Measurements from ENCODE around the gene RNMT.
"Not testable (repeated sequence)": the region's sequence is repeated elsewhere in the genome, so short reads cannot be mapped to it uniquely, and the experiment has no call there.

The RNMT gene

DNA sequence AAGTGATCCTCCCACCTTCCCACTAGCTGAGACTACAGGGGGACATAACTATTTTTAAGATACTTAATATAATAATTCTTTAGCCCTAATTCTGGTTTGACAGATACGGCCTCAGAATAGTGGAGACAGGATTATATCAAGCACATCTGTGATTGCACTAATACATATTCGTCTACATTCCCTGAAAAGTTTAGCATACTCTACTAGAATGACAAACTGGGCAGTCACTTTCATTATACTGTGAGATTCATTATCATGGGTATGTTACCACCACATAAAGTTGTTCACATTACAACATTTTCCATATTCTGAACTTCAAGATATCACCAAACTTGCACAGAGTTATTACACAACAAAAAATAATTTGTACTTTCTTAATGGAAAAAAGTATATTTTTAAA lies 11.1 kb upstream of the RNMT start:
- H3K9me3 ChIP-seq (ENCODE audit: control insufficient read depth, insufficient read depth, low read length), result no peaks in the 10 kb centered on the region
- H3K9ac ChIP-seq (ENCODE audit: low read depth, low read length), result no peak overlapping the region
- no peaks in the 10 kb centered on the region for H3K36me3 ChIP-seq (ENCODE audit: insufficient read depth, low read length)
- peaks cover 9% of the 10 kb centered on the region; the same call in 1 of the 2 replicates for H3K4me1 ChIP-seq (ENCODE audit: insufficient read depth, low read length)

DNA sequence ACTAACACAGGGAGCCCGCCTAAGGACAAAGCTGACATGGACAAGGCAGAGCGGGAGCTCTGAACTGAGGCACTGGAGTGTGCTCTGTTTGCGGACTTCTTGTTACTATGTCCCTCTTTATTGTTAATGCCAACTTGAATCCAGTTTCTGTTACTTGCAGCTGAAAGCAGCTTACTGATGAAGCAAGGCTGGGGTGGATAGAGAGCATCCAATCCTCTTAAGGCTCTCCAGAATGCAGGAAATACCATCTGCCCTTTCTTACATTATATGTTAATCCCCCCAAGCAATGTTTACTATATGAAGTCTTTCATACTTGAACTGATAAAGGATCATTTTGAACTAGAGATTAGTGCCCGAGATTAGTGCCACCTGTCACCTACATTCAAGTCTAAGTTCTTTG lies 9.6 kb upstream of the RNMT start:
- Histone ChIP-seq H3K4me1 (ENCODE audit: insufficient read depth, low read length) (peaks cover 9% of the 10 kb centered on the region; the same call in 1 of the 2 replicates), H3K9me3 (ENCODE audit: control insufficient read depth, insufficient read depth, low read length) (no peaks in the 10 kb centered on the region), H3K9ac (ENCODE audit: low read depth, low read length) (no peak overlapping the region), H3K36me3 (ENCODE audit: insufficient read depth, low read length) (no peaks in the 10 kb centered on the region)

DNA sequence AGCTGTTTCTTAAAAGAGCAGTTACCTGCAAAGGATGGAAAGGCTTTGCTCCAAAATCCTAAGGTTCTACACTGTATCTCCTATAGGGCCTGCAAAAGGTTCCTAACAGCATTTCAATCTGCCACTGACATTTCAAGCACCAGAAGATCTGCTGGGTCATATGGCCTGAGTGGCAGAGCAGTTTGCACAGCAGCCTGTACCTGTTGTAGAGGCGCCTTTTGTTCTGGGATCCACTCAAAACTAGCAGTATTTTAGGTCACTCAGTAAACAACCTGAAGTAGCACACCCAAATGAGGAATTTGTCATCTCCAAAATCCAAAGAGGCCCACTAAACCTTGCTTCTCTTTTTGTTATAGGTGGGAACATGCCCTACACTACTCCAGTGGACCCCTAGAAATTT lies 6.3 kb upstream of the RNMT start:
- Histone ChIP-seq H3K9me3 (ENCODE audit: control insufficient read depth, insufficient read depth, low read length) (no peaks in the 10 kb centered on the region), H3K9ac (ENCODE audit: low read depth, low read length) (no peak overlapping the region), H3K36me3 (ENCODE audit: insufficient read depth, low read length) (no peaks in the 10 kb centered on the region), H3K4me1 (ENCODE audit: insufficient read depth, low read length) (no peaks in the 10 kb centered on the region)

DNA sequence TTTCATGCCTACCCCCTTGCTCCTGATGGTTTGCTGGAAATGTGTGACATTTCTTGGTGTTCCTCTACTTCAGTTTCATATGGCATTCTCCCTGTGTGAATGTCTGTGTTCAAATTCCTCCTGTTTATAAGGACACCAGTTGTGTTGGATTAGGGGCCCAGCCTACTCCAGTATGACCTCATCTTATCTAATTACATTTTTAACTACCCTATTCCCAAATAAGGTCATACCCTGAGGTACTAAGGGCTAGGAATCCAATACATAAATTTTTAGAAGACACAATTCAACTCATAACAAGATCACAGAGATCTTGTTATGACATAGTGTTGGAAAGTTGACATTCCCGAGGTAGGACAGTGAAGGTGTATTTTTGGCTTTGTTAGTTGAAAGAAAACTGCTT lies 5.6 kb upstream of the RNMT start:
- no peaks in the 10 kb centered on the region for H3K36me3 ChIP-seq (ENCODE audit: insufficient read depth, low read length)
- no peak overlapping the region for H3K9ac ChIP-seq (ENCODE audit: low read depth, low read length)
- no peaks in the 10 kb centered on the region for H3K9me3 ChIP-seq (ENCODE audit: control insufficient read depth, insufficient read depth, low read length)
- no peaks in the 10 kb centered on the region for H3K4me1 ChIP-seq (ENCODE audit: insufficient read depth, low read length)

DNA sequence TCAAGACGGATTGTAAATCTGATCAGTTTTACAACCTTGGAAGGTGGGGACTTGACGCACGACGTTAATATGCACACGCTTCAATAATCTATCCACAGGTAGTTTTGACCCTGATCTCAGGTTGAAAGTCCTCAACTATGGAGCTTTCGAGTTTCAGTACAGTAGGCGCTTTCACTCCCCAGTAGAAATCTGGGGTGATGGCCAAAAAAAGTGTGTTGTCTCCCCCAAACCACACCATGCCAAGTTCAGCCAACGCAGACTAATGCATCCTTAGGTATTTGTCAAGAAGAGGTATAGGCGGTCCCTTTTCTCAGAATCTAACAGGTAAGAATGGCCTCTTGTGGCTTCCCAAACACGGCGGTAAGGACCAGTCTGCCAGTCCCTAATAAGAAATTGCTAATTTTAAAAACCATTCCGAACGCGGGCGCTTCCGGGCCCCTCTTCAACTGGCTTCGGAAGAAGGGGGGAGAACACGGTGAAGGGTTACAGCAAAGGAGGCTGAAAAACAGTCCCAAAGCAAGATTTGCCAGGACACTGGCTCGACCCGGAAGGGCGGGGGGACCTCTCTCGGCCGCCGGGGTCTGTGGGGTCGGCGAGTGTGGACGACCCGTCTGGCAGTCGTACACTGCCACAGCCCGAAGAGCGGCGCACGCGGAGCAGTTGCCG lies 774 bp upstream of the RNMT start:
- no peaks in the 10 kb centered on the region for H3K9me3 ChIP-seq (ENCODE audit: control insufficient read depth, insufficient read depth, low read length)
- no peaks in the 10 kb centered on the region for H3K36me3 ChIP-seq (ENCODE audit: insufficient read depth, low read length)
- no peaks in the 10 kb centered on the region for H3K4me1 ChIP-seq (ENCODE audit: insufficient read depth, low read length)
- H3K9ac ChIP-seq (ENCODE audit: low read depth, low read length), result peak overlapping the region; percentile 61

DNA sequence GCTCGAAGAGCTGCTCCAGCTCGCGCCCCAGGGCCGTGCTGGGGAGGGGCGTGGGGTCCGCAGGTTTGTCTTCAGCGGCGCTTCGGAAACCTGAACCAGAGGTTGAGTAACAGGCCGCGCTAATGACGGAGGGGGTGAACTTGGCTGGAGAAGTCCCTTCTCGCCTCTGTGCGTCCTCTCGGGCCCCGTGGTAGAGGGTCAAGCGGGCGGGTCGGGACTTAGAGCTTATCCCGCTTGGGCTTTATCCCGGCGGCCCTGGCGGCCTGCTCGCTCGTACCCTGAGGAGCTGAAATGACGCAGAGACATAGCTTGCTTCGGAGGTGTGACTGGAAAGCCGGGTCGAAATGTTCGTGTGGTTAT lies 479 bp downstream of the RNMT start:
- Histone ChIP-seq H3K36me3 (ENCODE audit: insufficient read depth, low read length) (no peaks in the 10 kb centered on the region), H3K9me3 (ENCODE audit: control insufficient read depth, insufficient read depth, low read length) (no peaks in the 10 kb centered on the region), H3K4me1 (ENCODE audit: insufficient read depth, low read length) (no peaks in the 10 kb centered on the region), H3K9ac (ENCODE audit: low read depth, low read length) (peak overlapping the region; percentile 61)

DNA sequence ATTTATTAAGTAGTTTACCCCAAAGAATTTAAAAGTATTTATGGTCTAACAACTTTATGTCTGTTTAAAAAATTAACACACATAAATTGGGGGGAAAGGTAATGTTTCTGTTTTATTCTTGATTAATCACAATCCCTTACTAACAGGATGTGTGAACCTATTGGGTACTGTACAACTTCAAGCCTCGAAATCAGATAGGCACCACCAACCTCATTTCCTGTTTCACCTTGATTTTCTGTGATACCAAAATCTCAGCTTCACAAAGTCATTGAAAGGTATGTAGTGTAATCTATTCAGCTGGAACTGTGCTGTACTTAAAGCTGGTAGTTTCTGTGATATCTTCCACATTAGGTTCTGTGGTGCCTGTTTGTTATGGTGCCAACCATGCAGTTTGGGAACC lies 4.0 kb downstream of the RNMT start:
- H3K36me3 ChIP-seq (ENCODE audit: insufficient read depth, low read length), result no peaks in the 10 kb centered on the region
- H3K9ac ChIP-seq (ENCODE audit: low read depth, low read length), result no peak overlapping the region
- H3K9me3 ChIP-seq (ENCODE audit: control insufficient read depth, insufficient read depth, low read length), result no peaks in the 10 kb centered on the region

DNA sequence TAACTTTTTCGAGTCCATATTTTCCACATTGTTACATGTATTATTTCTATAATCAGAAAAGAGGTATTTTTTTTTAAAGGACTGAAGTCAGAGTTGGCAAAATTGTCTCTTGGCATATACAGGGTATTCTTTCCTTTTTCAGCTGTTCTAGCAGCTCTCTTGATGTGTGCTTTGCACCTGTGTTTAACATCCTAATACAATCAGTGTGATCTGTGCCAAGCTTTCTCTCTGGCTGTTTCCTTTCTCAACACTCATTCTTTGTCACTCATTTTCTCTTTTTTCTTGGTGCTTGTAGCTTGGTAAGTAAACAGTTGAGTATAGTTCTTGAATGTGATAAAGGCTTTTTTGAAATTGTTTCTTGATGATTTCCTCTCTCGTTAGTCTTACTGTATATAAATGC lies 9.2 kb downstream of the RNMT start:
- Histone ChIP-seq H3K4me1 (ENCODE audit: insufficient read depth, low read length) (no peaks in the 10 kb centered on the region), H3K9ac (ENCODE audit: low read depth, low read length) (no peak overlapping the region), H3K9me3 (ENCODE audit: control insufficient read depth, insufficient read depth, low read length) (no peaks in the 10 kb centered on the region), H3K36me3 (ENCODE audit: insufficient read depth, low read length) (peaks cover 13% of the 10 kb centered on the region)

More for the DNA sequence above, 4.0 kb downstream of the RNMT start:
- no peaks in the 10 kb centered on the region for H3K4me1 ChIP-seq (ENCODE audit: insufficient read depth, low read length)

DNA sequence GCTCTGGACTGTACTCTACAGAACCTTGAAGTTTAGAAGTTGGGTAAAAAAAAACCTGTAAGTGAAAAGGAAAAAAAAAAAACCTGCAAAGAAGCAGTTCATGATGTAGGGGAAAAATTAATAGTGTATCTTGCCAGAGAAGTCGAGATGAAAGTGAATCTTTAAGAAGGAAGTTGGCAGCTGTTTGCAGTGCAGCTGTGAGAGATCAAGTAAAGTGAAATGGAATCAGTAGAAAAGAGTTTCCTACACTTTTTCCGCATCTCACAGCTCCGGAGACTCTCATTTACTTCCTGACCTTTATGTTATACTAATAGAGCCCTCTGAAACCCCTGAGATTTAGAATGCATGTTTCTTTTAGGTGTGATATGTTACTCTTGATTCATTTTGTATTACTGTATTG lies 19.2 kb downstream of the RNMT start:
- no peaks in the 10 kb centered on the region for H3K4me1 ChIP-seq (ENCODE audit: insufficient read depth, low read length)
- H3K9ac ChIP-seq (ENCODE audit: low read depth, low read length), result no peak overlapping the region
- H3K36me3 ChIP-seq (ENCODE audit: insufficient read depth, low read length), result peaks cover 21% of the 10 kb centered on the region
- H3K9me3 ChIP-seq (ENCODE audit: control insufficient read depth, insufficient read depth, low read length), result no peaks in the 10 kb centered on the region

DNA sequence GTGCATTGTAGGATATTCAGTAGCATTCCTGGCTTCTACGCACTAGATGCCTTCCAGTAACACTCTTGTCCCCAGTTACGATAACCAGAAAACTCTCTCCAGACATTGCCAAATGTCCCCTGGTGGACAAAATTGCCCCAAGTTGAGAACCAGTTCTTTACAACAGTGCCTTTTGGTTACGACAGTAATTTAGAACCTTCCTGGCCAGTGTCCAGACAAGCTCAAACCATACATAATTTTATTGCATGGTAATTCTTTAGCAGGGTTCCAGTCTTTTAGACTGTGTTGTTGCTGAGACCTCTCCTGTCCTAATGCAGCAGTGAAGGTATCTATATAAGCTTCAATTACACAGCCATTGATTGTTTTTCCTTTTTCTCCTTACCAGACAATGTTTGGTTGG lies 20.2 kb downstream of the RNMT start:
- Histone ChIP-seq H3K9ac (ENCODE audit: low read depth, low read length) (no peak overlapping the region), H3K9me3 (ENCODE audit: control insufficient read depth, insufficient read depth, low read length) (no peaks in the 10 kb centered on the region), H3K4me1 (ENCODE audit: insufficient read depth, low read length) (no peaks in the 10 kb centered on the region), H3K36me3 (ENCODE audit: insufficient read depth, low read length) (peaks cover 18% of the 10 kb centered on the region)

DNA sequence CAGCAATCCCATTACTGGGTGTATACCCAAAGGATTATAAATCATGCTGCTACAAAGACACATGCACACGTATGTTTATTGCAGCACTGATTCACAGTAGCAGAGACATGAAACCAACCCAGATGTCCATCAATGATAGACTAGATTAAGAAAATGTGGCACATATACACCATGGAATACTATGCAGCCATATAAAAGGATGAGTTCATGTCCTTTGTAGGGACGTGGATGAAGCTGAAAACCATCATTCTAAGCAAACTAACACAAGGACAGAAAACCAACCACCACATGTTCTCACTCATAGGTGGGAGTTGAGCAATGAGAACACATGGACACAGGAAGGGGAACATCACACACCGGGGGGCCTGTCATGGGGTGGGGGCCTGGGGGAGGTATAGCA lies 25.1 kb downstream of the RNMT start:
- H3K9ac ChIP-seq (ENCODE audit: low read depth, low read length); H3K9me3 ChIP-seq (ENCODE audit: control insufficient read depth, insufficient read depth, low read length); H3K4me1 ChIP-seq (ENCODE audit: insufficient read depth, low read length): not testable (repeated sequence)
- peaks cover 20% of the 10 kb centered on the region for H3K36me3 ChIP-seq (ENCODE audit: insufficient read depth, low read length)

DNA sequence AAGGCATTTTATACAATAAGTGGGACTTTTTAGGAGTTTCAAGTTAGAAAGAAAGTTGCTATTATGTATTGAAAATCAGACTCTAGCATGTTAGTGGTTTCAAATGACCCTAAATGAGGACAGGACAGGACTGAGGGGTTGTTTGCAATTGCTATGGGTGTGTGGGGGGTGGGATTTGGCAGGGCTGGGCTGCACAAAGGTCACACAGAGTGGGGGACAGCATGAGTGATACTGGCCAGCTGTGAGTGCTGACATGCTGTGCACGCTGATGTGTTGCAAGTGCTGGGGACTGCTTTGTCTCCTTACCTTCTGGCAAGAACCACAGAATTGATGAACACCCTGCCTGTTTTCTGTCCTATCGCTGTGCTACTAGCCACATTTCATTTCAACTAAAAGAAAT lies 29.8 kb downstream of the RNMT start:
- Histone ChIP-seq H3K4me1 (ENCODE audit: insufficient read depth, low read length) (no peaks in the 10 kb centered on the region), H3K9ac (ENCODE audit: low read depth, low read length) (no peak overlapping the region), H3K36me3 (ENCODE audit: insufficient read depth, low read length) (peaks cover 16% of the 10 kb centered on the region), H3K9me3 (ENCODE audit: control insufficient read depth, insufficient read depth, low read length) (no peaks in the 10 kb centered on the region)

DNA sequence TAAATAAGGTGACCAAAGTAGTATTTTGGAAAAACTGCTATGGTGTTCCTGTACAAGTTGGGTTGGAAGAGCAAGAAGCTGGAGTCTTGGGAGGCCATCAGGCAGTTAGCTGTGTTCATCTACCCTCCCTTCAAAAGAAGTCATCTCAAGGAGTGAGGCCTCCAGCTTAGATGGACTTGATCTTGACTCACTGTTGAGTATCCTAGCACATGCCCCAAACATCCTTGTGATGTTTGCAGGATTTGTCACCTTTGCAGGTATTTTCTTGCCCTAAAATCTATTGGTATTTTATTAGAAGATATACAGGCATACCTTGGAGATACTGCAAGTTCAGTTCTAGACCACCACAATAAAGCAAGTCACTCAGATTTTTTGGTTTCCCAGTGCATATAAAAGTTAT lies 30.2 kb downstream of the RNMT start:
- no peaks in the 10 kb centered on the region for H3K4me1 ChIP-seq (ENCODE audit: insufficient read depth, low read length)
- no peak overlapping the region for H3K9ac ChIP-seq (ENCODE audit: low read depth, low read length)
- H3K9me3 ChIP-seq (ENCODE audit: control insufficient read depth, insufficient read depth, low read length), result no peaks in the 10 kb centered on the region
- H3K36me3 ChIP-seq (ENCODE audit: insufficient read depth, low read length), result peaks cover 16% of the 10 kb centered on the region

DNA sequence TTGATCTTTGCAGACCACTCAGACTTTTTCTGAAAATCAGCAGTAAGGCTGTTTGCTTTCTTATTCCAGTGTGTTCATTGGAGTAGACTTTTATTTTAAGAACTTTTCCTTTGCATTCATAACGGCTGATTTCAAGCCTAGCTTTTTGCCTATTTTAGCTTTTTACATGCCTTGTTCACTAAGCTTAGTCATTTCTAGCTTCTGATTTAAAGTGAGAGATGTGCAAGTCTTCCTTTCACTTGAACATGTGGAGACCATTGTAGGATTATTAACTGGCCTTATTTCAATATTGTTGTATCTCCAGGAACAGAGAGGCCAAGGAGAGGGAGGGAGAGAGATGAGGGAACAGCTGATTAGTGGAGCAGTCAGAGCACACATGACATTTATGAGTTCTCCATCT lies 32.1 kb downstream of the RNMT start:
- Histone ChIP-seq H3K9ac (ENCODE audit: low read depth, low read length) (no peak overlapping the region), H3K9me3 (ENCODE audit: control insufficient read depth, insufficient read depth, low read length) (peaks cover 4% of the 10 kb centered on the region; the same call in 1 of the 2 replicates), H3K36me3 (ENCODE audit: insufficient read depth, low read length) (peaks cover 15% of the 10 kb centered on the region; the same call in 1 of the 2 replicates), H3K4me1 (ENCODE audit: insufficient read depth, low read length) (no peaks in the 10 kb centered on the region)

DNA sequence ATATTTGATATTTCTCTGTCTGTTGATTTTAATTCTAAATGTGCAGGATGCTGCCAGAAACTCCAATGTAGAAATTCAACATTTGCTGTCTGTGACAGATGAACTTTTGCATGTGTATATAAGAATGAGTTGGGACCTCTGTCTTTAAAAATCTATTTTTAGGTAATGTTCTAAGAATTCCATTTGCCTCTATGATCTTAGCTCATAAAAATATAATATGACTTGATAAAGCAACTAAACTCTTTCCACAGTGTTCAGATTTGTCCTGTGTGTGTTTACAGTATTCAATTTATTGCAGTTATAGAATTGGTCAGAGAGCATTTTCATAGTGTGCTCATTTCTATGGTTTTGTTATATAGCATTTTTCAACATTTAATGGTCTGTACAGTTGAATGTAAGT lies 33.6 kb downstream of the RNMT start:
- peaks cover 6% of the 10 kb centered on the region; the same call in 1 of the 2 replicates for H3K36me3 ChIP-seq (ENCODE audit: insufficient read depth, low read length)

More for the DNA sequence above, 33.6 kb downstream of the RNMT start:
- Histone ChIP-seq H3K4me1 (ENCODE audit: insufficient read depth, low read length) (no peaks in the 10 kb centered on the region), H3K9me3 (ENCODE audit: control insufficient read depth, insufficient read depth, low read length) (peaks cover 4% of the 10 kb centered on the region; the same call in 1 of the 2 replicates), H3K9ac (ENCODE audit: low read depth, low read length) (no peak overlapping the region)
